CD1c-positive myeloid dendritic cell (primary cell): Measurements from ENCODE around the gene SLC22A1.
"Not testable (repeated sequence)": the region's sequence is repeated elsewhere in the genome, so short reads cannot be mapped to it uniquely, and the experiment has no call there.

Experiments used
- DNase-seq: peaks from one replicate; pipeline ENCODE4 v3.0.0-alpha.2; 2016; ENCODE audit errors: extremely low spot score

Gene SLC22A1

DNA sequence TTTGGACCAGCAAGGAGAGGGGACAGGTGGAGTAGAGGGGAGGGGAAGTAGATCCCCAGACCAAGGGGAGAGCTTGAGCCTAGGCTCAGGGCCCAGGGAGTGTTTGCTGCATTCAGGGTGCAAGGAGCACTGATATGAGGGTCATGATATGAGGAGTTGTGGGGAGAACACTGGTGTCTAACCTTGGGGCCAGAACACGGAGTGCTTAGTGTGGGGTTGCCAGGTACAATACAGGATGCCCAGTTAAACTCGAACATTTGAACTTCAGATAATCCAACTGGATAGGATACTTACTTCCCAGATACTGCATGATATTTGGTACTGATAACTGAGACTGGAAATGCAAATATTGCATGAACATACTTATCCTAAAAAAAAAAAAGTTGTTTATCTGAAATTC is 2.4 kb downstream of the SLC22A1 start:
- DNase-seq, result no peak

DNA sequence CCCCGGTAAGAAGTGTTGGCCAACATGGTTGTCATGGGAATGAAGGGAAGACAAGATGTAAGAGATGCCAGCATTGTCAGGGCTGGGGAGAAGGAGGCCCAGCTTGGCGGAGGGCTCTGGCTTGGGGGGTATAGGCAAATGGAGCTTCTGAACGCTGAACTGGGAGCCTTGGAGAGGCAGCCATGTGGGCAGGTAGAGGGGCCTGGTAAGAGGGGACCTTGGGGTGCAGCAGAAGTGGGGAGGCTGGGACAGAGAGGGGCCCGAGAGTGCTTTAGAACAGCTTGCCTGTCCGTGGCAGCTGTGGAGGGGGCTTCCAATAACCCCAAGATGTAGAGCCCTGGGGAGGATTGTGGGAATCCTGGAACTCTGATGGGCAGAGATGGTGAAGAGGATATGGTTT is 3.0 kb downstream of the SLC22A1 start:
- DNase-seq, result no peak

- not testable (repeated sequence) for DNase-seq
These were observed 3.5 kb downstream of the SLC22A1 start for GRCh38 chr6:160125105-160125504.

GRCh38 chr6:160127270-160128124 is 5.9 kb downstream of the SLC22A1 start:
- DNase-seq, result no peak

DNA sequence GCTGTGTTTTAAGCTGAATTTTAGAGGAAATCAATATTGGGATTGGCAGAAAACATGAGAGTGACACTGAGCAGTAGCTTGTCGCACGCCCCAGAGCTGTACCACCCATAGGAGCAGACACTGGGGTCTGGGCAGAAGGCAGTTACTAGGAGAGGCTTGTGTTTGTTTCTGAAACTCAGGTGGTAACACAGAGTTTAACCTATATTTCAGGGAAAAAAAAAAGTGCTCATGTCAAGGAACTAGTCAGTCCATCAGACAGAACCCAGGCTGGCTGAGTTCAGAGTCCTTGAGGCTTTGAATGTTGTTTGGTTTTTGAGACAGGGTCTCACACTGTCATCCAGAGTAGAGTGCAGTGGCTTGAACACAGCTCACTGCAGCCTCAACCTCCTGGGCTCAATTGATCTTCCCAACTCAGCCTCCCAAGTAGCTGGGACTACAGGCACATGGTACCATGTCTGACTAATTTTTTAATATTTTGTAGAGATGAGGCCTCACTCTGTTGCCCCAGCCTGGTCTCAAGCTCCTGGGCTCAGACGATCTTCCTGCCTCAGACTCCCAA is 6.6 kb downstream of the SLC22A1 start:
- no peak for DNase-seq

DNA sequence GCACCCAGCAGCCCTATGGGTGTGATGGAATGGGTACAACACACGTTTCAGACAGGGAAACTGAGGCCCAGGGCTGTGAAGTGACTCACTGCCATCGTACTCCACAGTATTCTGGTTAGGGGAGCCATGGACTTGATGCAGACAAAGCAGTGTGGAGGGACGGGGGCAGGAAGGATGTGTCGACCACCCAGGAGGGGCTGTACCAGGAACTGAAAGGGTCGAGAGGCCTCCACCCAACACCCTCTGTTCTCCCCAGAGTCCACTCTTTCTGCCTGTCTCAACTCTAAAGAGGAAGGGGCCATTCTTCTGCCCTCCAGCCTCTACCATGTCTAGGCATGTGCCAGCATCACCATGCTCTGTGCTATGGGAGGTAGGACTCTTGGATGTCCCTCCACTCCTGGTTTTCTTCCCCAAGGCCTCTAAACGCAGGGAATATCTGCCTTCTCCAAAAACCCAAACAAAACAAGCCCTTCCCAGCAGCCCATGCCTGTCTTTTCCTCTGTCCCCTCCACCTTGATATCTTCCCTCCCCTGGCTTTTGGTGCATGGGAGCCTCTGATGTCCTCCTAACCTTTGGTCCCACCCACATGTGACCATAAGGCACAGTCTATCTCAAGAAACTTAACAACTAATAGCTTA is 7.4 kb downstream of the SLC22A1 start:
- no peak for DNase-seq

- no peak for DNase-seq
These were observed 8.4 kb downstream of the SLC22A1 start for GRCh38 chr6:160129881-160130615.

DNA sequence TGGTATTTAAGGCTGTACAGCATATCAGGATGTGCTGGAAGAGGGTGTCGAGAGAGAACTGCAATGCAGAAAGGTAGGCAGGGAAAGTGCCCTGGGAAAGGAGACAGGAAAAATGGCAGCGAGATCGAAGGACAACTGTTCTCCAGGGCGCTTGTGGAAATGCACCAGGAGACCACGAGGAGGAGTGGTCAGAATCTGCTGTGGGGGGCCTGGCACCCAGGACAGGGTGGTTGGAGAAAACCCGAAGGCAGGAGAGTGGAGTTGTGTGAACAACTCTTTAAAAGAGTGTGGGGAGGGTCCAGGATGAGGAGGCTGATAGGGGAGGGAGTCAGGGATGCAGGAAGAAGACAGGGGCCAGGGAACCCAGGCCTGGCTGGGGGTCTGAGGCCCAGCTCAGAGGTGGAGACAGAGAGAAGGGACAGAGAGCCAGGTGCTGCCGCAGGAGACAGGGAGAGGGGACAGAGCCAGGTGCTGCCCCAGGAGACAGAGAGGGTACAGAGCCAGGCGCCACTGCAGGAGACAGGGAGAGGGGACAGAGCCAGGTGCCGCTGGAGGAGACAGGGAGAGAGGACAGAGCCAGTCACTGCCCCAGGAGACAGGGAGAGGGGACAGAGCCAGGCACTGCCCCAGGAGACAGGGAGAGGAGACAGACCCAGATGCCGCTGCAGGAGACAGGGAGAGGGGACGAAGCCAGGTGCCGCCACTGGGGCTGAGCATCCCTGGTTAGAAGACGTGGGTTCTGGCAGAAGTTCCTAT is 9.3 kb downstream of the SLC22A1 start:
- no peak for DNase-seq

GRCh38 chr6:160131636-160132296 is 10.2 kb downstream of the SLC22A1 start:
- no peak for DNase-seq

DNA sequence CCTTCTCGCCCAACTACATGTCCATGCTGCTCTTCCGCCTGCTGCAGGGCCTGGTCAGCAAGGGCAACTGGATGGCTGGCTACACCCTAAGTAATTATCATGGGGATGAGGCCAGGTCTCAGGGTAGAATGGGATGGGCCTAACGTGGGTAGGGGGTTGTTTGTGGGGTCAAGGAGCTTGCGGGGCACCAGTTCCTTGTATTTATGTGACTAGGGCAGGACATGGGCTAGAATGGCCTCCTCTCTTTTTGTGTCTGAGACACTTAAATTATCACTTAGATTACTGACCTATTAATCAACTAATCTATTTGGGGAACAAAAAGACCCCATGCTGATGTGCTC is 10.7 kb downstream of the SLC22A1 start:
- no peak for DNase-seq

- DNase-seq, result no peak
These were observed 11.2 kb downstream of the SLC22A1 start for GRCh38 chr6:160132776-160133338.

DNA sequence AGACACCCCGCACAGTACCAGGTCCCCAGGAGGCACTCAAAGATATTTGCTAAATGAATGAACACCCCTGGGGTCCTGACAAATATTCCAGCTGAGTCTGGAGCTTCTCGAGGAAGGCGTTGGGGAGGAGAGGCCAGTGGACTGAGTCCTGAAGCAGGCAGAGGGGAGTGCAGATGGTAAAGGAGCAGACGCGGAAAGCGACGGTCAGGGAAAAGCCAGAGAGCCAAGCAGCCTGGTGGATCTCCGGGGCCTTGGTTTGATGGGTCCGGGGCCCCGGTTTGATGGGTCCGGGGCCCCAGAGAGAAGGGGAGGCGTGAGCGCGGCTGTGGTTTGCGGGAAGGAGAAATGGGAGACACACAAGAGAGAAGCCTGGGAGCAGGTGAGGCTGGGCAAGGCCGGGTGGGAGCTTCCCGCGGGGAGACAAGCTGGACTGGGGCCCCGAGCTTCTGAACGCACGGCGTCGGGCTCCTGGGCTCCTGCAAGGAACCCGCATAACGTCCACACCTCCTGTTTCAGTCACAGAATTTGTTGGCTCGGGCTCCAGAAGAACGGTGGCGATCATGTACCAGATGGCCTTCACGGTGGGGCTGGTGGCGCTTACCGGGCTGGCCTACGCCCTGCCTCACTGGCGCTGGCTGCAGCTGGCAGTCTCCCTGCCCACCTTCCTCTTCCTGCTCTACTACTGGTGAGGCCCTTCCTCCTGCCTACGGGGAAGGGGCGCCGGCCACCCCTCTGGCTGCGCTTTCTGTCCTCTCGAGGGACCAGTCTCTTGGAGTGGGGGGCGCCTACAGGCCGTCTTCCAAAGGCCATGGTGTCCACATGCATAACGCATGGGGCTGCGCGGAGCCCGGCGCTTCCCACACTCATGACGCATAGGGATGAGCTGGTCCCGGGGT is 12.1 kb downstream of the SLC22A1 start:
- no peak for DNase-seq

GRCh38 chr6:160134337-160134751 is 12.7 kb downstream of the SLC22A1 start:
- peak; percentile 1 for DNase-seq

DNA sequence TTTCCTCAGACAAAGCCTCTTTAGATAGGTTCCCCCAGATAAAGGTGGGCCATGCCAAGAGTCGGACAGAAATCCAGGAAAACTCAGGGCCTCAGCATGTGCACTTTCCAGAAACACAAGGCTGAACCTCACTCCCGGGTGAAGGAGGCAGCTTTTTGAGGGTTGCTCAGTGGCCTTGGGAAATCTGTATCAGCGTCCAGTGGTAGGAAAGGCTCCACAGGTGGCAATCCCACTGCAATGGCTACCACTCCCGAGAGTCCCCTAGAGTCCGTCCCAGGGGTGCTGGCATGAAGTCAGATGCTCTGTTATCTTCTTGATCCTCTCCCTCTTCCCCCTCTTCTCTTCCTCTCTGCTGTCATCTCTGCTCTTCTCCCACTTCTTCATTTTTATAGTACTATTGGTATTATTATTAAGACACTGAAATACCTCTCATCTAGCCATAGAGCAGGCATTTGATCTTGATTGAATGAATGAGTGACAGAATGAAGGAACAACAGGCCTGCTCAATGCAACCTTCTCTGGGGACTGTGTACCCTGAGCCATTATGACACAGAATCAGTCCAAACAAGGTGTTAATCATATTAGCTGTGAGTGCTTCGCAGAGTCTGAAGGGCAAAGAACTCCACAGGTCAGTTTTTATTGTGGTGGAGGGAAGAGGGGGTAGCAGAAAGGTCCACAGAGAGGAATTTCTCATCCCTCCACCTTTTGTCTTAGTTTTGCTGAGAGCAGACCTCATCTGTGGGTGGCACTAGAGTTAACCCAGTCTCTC is 13.3 kb downstream of the SLC22A1 start:
- no peak for DNase-seq

- DNase-seq, result no peak
These were observed 14.5 kb downstream of the SLC22A1 start for GRCh38 chr6:160135907-160136655.

DNA sequence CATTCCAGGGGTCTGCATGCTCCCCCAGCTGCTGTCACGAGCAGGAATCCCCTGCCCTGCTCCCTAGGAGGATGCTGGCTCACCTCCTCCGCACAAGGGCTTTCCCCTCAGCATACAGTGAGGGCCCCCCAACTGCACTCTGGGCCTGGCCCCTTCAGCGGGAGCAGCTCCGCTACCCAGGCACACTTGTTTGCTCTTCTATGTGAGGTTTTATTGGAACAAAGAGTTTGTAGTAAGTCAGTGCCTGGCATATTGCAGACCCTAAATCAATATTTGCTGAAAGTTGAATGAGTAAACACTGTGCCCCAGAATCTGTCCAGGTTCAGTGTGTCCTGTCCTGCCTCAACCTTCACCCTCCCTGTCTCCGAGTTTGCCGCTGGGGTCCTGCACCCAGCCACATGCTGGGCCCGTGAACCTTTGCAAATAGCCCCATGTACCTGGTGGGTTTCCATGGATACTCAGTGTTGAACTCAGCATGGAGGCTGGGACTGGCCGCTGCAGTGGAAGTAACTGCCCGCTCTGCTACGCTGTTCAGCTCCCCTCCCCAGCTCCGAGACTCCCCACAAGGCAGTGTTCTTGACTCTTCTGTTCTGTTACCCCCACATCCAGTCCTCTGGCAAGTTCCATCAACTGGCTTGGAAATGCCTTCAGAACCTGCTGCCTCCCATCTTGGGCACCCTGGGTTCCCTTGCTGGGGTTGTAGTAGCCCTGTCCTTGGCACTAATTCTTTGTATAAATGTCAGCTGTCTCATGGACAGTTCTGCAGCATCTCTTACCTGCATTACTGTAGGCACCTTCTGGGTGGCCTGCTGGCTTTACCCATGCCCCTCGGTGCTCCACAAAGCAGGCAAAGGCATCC is 15.7 kb downstream of the SLC22A1 start:
- no peak for DNase-seq
